HG02642 (cell line): ENCODE measurements around the gene INKA2.

ENCODE experiments used
- ATAC-seq: cut with Tn5 transposase; IDR thresholded peaks from one replicate; pipeline ENCODE4 v1.9.1; 2021; ENCODE audit warnings: mild to moderate bottlenecking; ENCODE audit not compliant: unreplicated experiment, poor library complexity

INKA2 gene

GRCh38 chr1:111707906-111708305, 31.3 kb downstream of the INKA2 start:
- ATAC-seq: no peak

GRCh38 chr1:111706921-111707320, 32.3 kb downstream of the INKA2 start:
- ATAC-seq: no peak

GRCh38 chr1:111705841-111706240, 33.4 kb downstream of the INKA2 start:
- ATAC-seq: no peak

GRCh38 chr1:111704776-111705175, 34.4 kb downstream of the INKA2 start:
- no peak for ATAC-seq

- ATAC-seq: no peak
These were observed 35.0 kb downstream of the INKA2 start for GRCh38 chr1:111704240-111704639.

- no peak for ATAC-seq
These were observed 36.6 kb downstream of the INKA2 start for GRCh38 chr1:111702504-111703050.

- no peak for ATAC-seq
These were observed 39.9 kb downstream of the INKA2 start for GRCh38 chr1:111699268-111699667.

GRCh38 chr1:111696330-111696729, 42.9 kb downstream of the INKA2 start:
- no peak for ATAC-seq

- ATAC-seq: no peak
These were observed 43.4 kb downstream of the INKA2 start for GRCh38 chr1:111695801-111696200.

GRCh38 chr1:111691886-111692285, 47.3 kb downstream of the INKA2 start:
- no peak for ATAC-seq

- no peak for ATAC-seq
These were observed 48.9 kb downstream of the INKA2 start for GRCh38 chr1:111690306-111690617.
